H9 (cell line): Measurements from ENCODE around the gene GPC3. TPM values are rescaled to one million over a fixed set of nuclear protein-coding genes. Genes with fewer than 3 reads are reported as not detected.

Experiments used
- DNase-seq: peaks from one replicate; pipeline ENCODE4 v3.0.0-alpha.2; 2017
- H2AFZ ChIP-seq: one replicate; pipeline ENCODE4 v1.6.1; 2013; ENCODE audit warnings: mild to moderate bottlenecking, low read length, control low read depth, moderate library complexity
- H2AK5ac ChIP-seq: 2 replicates; pipeline ENCODE4 v1.6.1; 2013; ENCODE audit warnings: low read length, control low read depth, mixed read lengths; ENCODE audit not compliant: insufficient read length
- H2BK120ac ChIP-seq: one replicate; pipeline ENCODE4 v1.6.1; 2013; ENCODE audit warnings: low read depth, mild to moderate bottlenecking, low read length, control low read depth, inconsistent platforms; ENCODE audit not compliant: poor library complexity, severe bottlenecking
- H2BK12ac ChIP-seq: 2 replicates; pipeline ENCODE4 v1.6.1; 2013; ENCODE audit warnings: low read length, control low read depth, mixed read lengths, low read depth; ENCODE audit not compliant: insufficient read length
- H2BK15ac ChIP-seq: 2 replicates; pipeline ENCODE4 v1.6.1; 2013; ENCODE audit warnings: low read depth, low read length, control low read depth
- H2BK20ac ChIP-seq: one replicate; pipeline ENCODE4 v1.6.1; 2013; ENCODE audit warnings: low read depth, mild to moderate bottlenecking, low read length, control low read depth, inconsistent platforms; ENCODE audit not compliant: poor library complexity, severe bottlenecking
- H2BK5ac ChIP-seq: 2 replicates; pipeline ENCODE4 v1.6.1; 2013; ENCODE audit warnings: low read length, control low read depth, mixed read lengths; ENCODE audit not compliant: insufficient read length
- H3K14ac ChIP-seq: 2 replicates; pipeline ENCODE4 v1.6.1; 2013; ENCODE audit warnings: low read length, control low read depth; ENCODE audit not compliant: insufficient read depth
- H3K18ac ChIP-seq: 2 replicates; pipeline ENCODE4 v1.6.1; 2013; ENCODE audit warnings: low read depth, mild to moderate bottlenecking, mixed read lengths, low read length, control low read depth; ENCODE audit not compliant: insufficient read length
- H3K23ac ChIP-seq: 2 replicates; pipeline ENCODE4 v1.6.1; 2013; ENCODE audit warnings: low read length, control low read depth, mixed read lengths, low read depth; ENCODE audit not compliant: insufficient read length
- H3K23me2 ChIP-seq: 2 replicates; pipeline ENCODE4 v1.6.1; 2013; ENCODE audit warnings: low read depth, mild to moderate bottlenecking, mixed read lengths, low read length, control low read depth; ENCODE audit not compliant: insufficient read length, poor library complexity, severe bottlenecking
- H3K27ac ChIP-seq: 2 replicates; pipeline ENCODE4 v1.5.1; 2013; ENCODE audit warnings: low read length, control low read depth, mixed read lengths, low read depth; ENCODE audit not compliant: insufficient read length
- H3K27me3 ChIP-seq: 2 replicates; pipeline ENCODE4 v1.6.1; 2013; ENCODE audit warnings: low read length, control low read depth, inconsistent platforms; ENCODE audit not compliant: insufficient read depth
- H3K4ac ChIP-seq: 2 replicates; pipeline ENCODE4 v1.6.1; 2013; ENCODE audit warnings: low read depth, mild to moderate bottlenecking, control low read depth, inconsistent platforms, low read length, moderate library complexity
- H3K4me1 ChIP-seq: 2 replicates; pipeline ENCODE4 v1.6.1; 2013; ENCODE audit warnings: low read length, control low read depth, inconsistent platforms; ENCODE audit not compliant: insufficient read depth
- H3K4me2 ChIP-seq: 2 replicates; pipeline ENCODE4 v1.6.1; 2013; ENCODE audit warnings: low read length, control low read depth, mixed read lengths; ENCODE audit not compliant: insufficient read length, insufficient read depth
- H3K56ac ChIP-seq: 2 replicates; pipeline ENCODE4 v1.6.1; 2013; ENCODE audit warnings: low read depth, mild to moderate bottlenecking, mixed read lengths, low read length, control low read depth; ENCODE audit not compliant: insufficient read length
- H3K79me1 ChIP-seq: 2 replicates; pipeline ENCODE4 v1.6.1; 2013; ENCODE audit warnings: low read depth, mild to moderate bottlenecking, moderate library complexity, low read length, control low read depth, inconsistent platforms; ENCODE audit not compliant: insufficient read depth, poor library complexity, severe bottlenecking
- H3K79me2 ChIP-seq: 2 replicates; pipeline ENCODE4 v1.6.1; 2013; ENCODE audit warnings: low read length, control low read depth, inconsistent platforms; ENCODE audit not compliant: insufficient read depth
- H3K9ac ChIP-seq: 2 replicates; pipeline ENCODE4 v1.6.1; 2013; ENCODE audit warnings: low read length, control low read depth, mixed read lengths; ENCODE audit not compliant: insufficient read length; ENCODE audit errors: extremely low read depth
- H3K9me3 ChIP-seq: one replicate; pipeline ENCODE4 v1.6.1; 2013; ENCODE audit warnings: low read depth, low read length, inconsistent platforms; ENCODE audit not compliant: control insufficient read depth
- H3T11ph ChIP-seq: one replicate; pipeline ENCODE4 v1.6.1; 2013; ENCODE audit warnings: mild to moderate bottlenecking, low read length, control low read depth, inconsistent platforms
- H4K20me1 ChIP-seq: one replicate; pipeline ENCODE4 v1.6.1; 2013; ENCODE audit not compliant: control insufficient read depth, insufficient read length, insufficient read depth
- H4K5ac ChIP-seq: 2 replicates; pipeline ENCODE4 v1.6.1; 2013; ENCODE audit warnings: low read depth, mild to moderate bottlenecking, mixed read lengths, low read length, control low read depth; ENCODE audit not compliant: insufficient read length
- H4K8ac ChIP-seq: replicated peaks from 2 replicates; pipeline ENCODE4 v1.6.1; 2013; ENCODE audit warnings: low read length, control low read depth, mixed read lengths, low read depth; ENCODE audit not compliant: insufficient read length
- H4K91ac ChIP-seq: 2 replicates; pipeline ENCODE4 v1.6.1; 2013; ENCODE audit warnings: low read depth, mild to moderate bottlenecking, moderate library complexity, mixed read lengths, low read length, control low read depth; ENCODE audit not compliant: insufficient read length
- H3K27ac Mint-ChIP-seq, 3 experiments: 2 replicates in 2 of 3; 3 replicates in 1 of 3; pipeline ENCODE4 v1.8.0; 2020 to 2021; ENCODE audit warnings: mixed read lengths in 3 of 3, mild to moderate bottlenecking in 1 of 3, moderate library complexity in 1 of 3
- H3K27me3 Mint-ChIP-seq: 2 replicates; pipeline ENCODE4 v1.8.0; 2021; ENCODE audit warnings: low read depth, mild to moderate bottlenecking, moderate library complexity, mixed read lengths
- H3K36me3 Mint-ChIP-seq, 3 experiments: 2 replicates in 2 of 3; 3 replicates in 1 of 3; pipeline ENCODE4 v1.8.0; 2020 to 2021; ENCODE audit warnings: low read depth in 3 of 3, mixed read lengths in 3 of 3; ENCODE audit not compliant: insufficient read depth in 1 of 3
- H3K4me1 Mint-ChIP-seq, 2 experiments: 2 replicates each; pipeline ENCODE4 v1.8.0; 2020; ENCODE audit warnings: mixed read lengths in 2 of 2
- H3K4me3 Mint-ChIP-seq, 2 experiments: 2 replicates in 1 of 2; 3 replicates in 1 of 2; pipeline ENCODE4 v1.8.0; 2020 to 2021; ENCODE audit warnings: mild to moderate bottlenecking in 2 of 2, mixed read lengths in 2 of 2, moderate library complexity in 1 of 2
- H3K9me3 Mint-ChIP-seq, 2 experiments: 2 replicates in 1 of 2; 3 replicates in 1 of 2; pipeline ENCODE4 v1.8.0; 2020; ENCODE audit warnings: mild to moderate bottlenecking in 2 of 2, mixed read lengths in 2 of 2, moderate library complexity in 1 of 2
- WGBS: extraction: QIAGEN DNeasy Blood & Tissue Kit; methylation state at CpG from one replicate; pipeline ENCODE4 v1.1.7; 2013; ENCODE audit warnings: missing lambda C conversion rate, low lambda C conversion rate, mixed read lengths; ENCODE audit not compliant: insufficient read length; ENCODE audit errors: extremely low coverage; 5-methylcytosine and 5-hydroxymethylcytosine counted together
- total RNA-seq: library from RNA; stranded (reverse); gene quantifications from 2 replicates; pipeline ENCODE4 v1.2.1, GENCODE V29; 2021
- TF ChIP-seq, protein P1 (sequence below): fragments of 200-600 bp; sonication (generic); conservative IDR thresholded peaks from 3 replicates; pipeline ENCODE4 v1.8.0; 2021; ENCODE audit warnings: antibody characterized with exemption, mild to moderate bottlenecking

The GPC3 gene
- total RNA-seq, 1 experiment from 2014 or later = 108 TPM

DNA sequence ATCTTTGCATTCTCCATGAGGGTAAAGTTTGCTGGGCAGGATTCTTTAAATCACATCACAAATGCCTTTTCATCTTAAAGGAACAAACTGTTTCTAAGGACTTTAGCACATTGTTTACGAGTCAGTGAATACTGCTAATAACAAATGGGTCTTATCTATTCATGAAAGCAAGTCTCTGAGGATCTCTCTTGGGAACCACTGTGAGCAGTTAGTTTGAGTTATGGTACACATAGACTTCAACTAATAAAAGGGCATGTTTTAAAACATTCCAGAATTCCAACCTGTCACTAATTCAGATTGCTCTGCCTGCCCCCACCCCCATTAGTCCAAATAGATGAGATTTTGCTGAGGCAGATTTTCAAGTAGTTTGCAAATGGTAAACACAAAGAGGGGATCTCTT is 22.3 kb upstream of the GPC3 start:
- Histone ChIP-seq H3K4ac (no peak overlapping the region), H3K23ac (no peak overlapping the region), H4K20me1 (no peaks in the 10 kb centered on the region), H3K9me3 (no peaks in the 10 kb centered on the region), H3K56ac (no peak overlapping the region), H3K14ac (no peak overlapping the region), H4K5ac (no peak overlapping the region), H3K27ac (no peak overlapping the region), H2BK20ac (no peak overlapping the region), H3K9ac (no peak overlapping the region), H2BK120ac (no peak overlapping the region), H3K4me1 (no peaks in the 10 kb centered on the region), H2BK15ac (no peak overlapping the region), H3T11ph (no peak overlapping the region), H3K4me2 (no peak overlapping the region), H2AK5ac (no peak overlapping the region), H2BK5ac (no peak overlapping the region), H2BK12ac (no peak overlapping the region), H2AFZ (no peak overlapping the region), H3K79me2 (no peaks in the 10 kb centered on the region), H3K27me3 (no peaks in the 10 kb centered on the region), H3K23me2 (no peaks in the 10 kb centered on the region), H4K91ac (no peak overlapping the region), H3K18ac (no peak overlapping the region), H3K79me1 (no peaks in the 10 kb centered on the region), H4K8ac (no peak overlapping the region)
- Mint-ChIP-seq H3K4me1 (peaks cover 24 to 30% of the 10 kb centered on the region in 2 experiments), H3K4me3 (no peak overlapping the region), H3K9me3 (no peaks in the 10 kb centered on the region), H3K36me3 (no peaks in the 10 kb centered on the region), H3K27me3 (no peaks in the 10 kb centered on the region), H3K27ac (no peak overlapping the region)
- no peak for DNase-seq
- TF ChIP-seq, protein P1, sequence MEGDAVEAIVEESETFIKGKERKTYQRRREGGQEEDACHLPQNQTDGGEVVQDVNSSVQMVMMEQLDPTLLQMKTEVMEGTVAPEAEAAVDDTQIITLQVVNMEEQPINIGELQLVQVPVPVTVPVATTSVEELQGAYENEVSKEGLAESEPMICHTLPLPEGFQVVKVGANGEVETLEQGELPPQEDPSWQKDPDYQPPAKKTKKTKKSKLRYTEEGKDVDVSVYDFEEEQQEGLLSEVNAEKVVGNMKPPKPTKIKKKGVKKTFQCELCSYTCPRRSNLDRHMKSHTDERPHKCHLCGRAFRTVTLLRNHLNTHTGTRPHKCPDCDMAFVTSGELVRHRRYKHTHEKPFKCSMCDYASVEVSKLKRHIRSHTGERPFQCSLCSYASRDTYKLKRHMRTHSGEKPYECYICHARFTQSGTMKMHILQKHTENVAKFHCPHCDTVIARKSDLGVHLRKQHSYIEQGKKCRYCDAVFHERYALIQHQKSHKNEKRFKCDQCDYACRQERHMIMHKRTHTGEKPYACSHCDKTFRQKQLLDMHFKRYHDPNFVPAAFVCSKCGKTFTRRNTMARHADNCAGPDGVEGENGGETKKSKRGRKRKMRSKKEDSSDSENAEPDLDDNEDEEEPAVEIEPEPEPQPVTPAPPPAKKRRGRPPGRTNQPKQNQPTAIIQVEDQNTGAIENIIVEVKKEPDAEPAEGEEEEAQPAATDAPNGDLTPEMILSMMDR = no peak
- no CpG with 5 or more reads among the region's 1 CpG for WGBS
